ENCODE data around the gene PLPP4.
A peak's percentile ranks its signal among the peaks of the same experiment; 100 is the strongest.

PLPP4 gene

GRCh38 chr10:120456626-120457430 is at the start of gene PLPP4:
TSS of gene PLPP4 (plus strand) at chr10:120457227. CDS start at chr10:120457306, 79 bp downstream.
- no peak for TF ChIP-seq CTCF (IDR thresholded peaks at IDR 0.05; ENCODE audit: low read depth, low read length, missing control alignments)
- Histone ChIP-seq H3K4me3 (ENCODE audit: low read depth, low read length) (peak within 1 kb of the TSS; percentile 72), H3K36me3 (replicated peaks) (no peaks in the 10 kb centered on the region), H3K27ac (peak within 1 kb of the TSS; percentile 25), H3K27me3 (replicated peaks) (peaks cover 5% of the 10 kb centered on the region)
- in situ Hi-C loops (cut with HindIII; ENCODE audit: low pct_ligation_motif_present, low sequenced_read_pairs), result no loop called here
- peak; percentile 12 for DNase-seq

- H3K27ac ChIP-seq, result no peak overlapping the region
- no peak for TF ChIP-seq CTCF (IDR thresholded peaks at IDR 0.05; ENCODE audit: low read depth, low read length, missing control alignments)
- H3K27me3 ChIP-seq (replicated peaks), result no peaks in the 10 kb centered on the region
- no peaks in the 10 kb centered on the region for H3K36me3 ChIP-seq (replicated peaks)
- DNase-seq, result no peak
- H3K4me3 ChIP-seq (ENCODE audit: low read depth, low read length), result no peak overlapping the region
- in situ Hi-C loops (cut with HindIII; ENCODE audit: low pct_ligation_motif_present, low sequenced_read_pairs), result no loop called here
These were observed 47.2 kb upstream of the PLPP4 start for GRCh38 chr10:120409816-120410215.

GRCh38 chr10:120414946-120415345 is 42.1 kb upstream of the PLPP4 start:
- Histone ChIP-seq H3K27ac (no peak overlapping the region), H3K36me3 (replicated peaks) (no peaks in the 10 kb centered on the region), H3K4me3 (ENCODE audit: low read depth, low read length) (no peak overlapping the region), H3K27me3 (replicated peaks) (no peaks in the 10 kb centered on the region)
- TF ChIP-seq CTCF (IDR thresholded peaks at IDR 0.05; ENCODE audit: low read depth, low read length, missing control alignments), result no peak
- in situ Hi-C loops (cut with HindIII; ENCODE audit: low pct_ligation_motif_present, low sequenced_read_pairs), result no loop called here
- DNase-seq, result no peak

- Histone ChIP-seq H3K27me3 (replicated peaks) (no peaks in the 10 kb centered on the region), H3K36me3 (replicated peaks) (no peaks in the 10 kb centered on the region), H3K27ac (peak overlapping the region; percentile 64), H3K4me3 (ENCODE audit: low read depth, low read length) (no peak overlapping the region)
- no peak for TF ChIP-seq CTCF (IDR thresholded peaks at IDR 0.05; ENCODE audit: low read depth, low read length, missing control alignments)
- in situ Hi-C loops (cut with HindIII; ENCODE audit: low pct_ligation_motif_present, low sequenced_read_pairs), result no loop called here
- DNase-seq, result peak; percentile 46
These were observed 41.2 kb upstream of the PLPP4 start for GRCh38 chr10:120415709-120416330.

GRCh38 chr10:120420421-120420820 is 36.6 kb upstream of the PLPP4 start:
- no peak for TF ChIP-seq CTCF (IDR thresholded peaks at IDR 0.05; ENCODE audit: low read depth, low read length, missing control alignments)
- H3K27ac ChIP-seq, result no peak overlapping the region
- in situ Hi-C loops (cut with HindIII; ENCODE audit: low pct_ligation_motif_present, low sequenced_read_pairs), result no loop called here
- H3K27me3 ChIP-seq (replicated peaks), result no peaks in the 10 kb centered on the region
- H3K36me3 ChIP-seq (replicated peaks), result no peaks in the 10 kb centered on the region
- no peak for DNase-seq
- H3K4me3 ChIP-seq (ENCODE audit: low read depth, low read length), result no peak overlapping the region
